GM10266 (cell line): ENCODE data around the gene RPP30.

Source experiments
- DNase-seq: peaks from one replicate; pipeline ENCODE4 v3.0.0; 2012; ENCODE audit errors: extremely low spot score
- CTCF ChIP-seq: IDR thresholded peaks from 2 replicates; pipeline ENCODE4 v1.5.1; 2012; ENCODE audit warnings: mild to moderate bottlenecking, low read depth; ENCODE audit not compliant: control insufficient read depth, insufficient read depth; ENCODE audit errors: missing control alignments

RPP30 gene

GRCh38 chr10:90917968-90918318 lies 46.2 kb downstream of the RPP30 start:
- DNase-seq, result no peak
- TF ChIP-seq CTCF, result no peak

- TF ChIP-seq CTCF, result no peak
- DNase-seq, result no peak
Measured at GRCh38 chr10:90919683-90920574, 48.2 kb downstream of the RPP30 start.

- TF ChIP-seq CTCF, result no peak
- no peak for DNase-seq
Measured at GRCh38 chr10:90920986-90921666, 49.4 kb downstream of the RPP30 start, which contains the start of gene ANKRD1. Gene ANKRD1, minus strand, starts transcription at chr10:90921087. Its CDS starts 60 bp downstream, at chr10:90921027.

- TF ChIP-seq CTCF, result no peak
Measured at GRCh38 chr10:90921906-90922305, 50.1 kb downstream of the RPP30 start.

GRCh38 chr10:90923111-90923731 lies 51.4 kb downstream of the RPP30 start:
- no peak for TF ChIP-seq CTCF
- no peak for DNase-seq

More at GRCh38 chr10:90921906-90922305, 50.1 kb downstream of the RPP30 start:
- no peak for DNase-seq

- TF ChIP-seq CTCF, result no peak
- no peak for DNase-seq
Measured at GRCh38 chr10:90924552-90924951, 52.8 kb downstream of the RPP30 start.
